ENCODE data around the gene FHIT. TPM values are rescaled to one million over a fixed set of nuclear protein-coding genes. Genes with fewer than 3 reads are reported as not detected.

The FHIT gene
- total and polyA plus RNA-seq, 11 donors, result 4.2 to 26.8 (median 16.5) TPM

GRCh38 chr3:60771766-60772165 is 479.5 kb downstream of the FHIT start:
- Histone ChIP-seq H3K27ac (no peak overlapping the region), H3K9me3 (peaks cover 0 to 9% (median 2%) of the 10 kb centered on the region in 12 donors), H3K27me3 (no peaks in the 10 kb centered on the region), H3K4me1 (no peaks in the 10 kb centered on the region), H3K36me3 (no peaks in the 10 kb centered on the region), H3K4me3 (no peak overlapping the region)
- TF ChIP-seq POLR2A (IDR thresholded peaks at IDR 0.05) (no peak), CTCF (IDR thresholded peaks at IDR 0.05) (no peak)
- ATAC-seq (no peak), DNase-seq (no peak)
- intact Hi-C loops (cut with DNase I), result no loop called here

GRCh38 chr3:60770532-60770931 is 480.7 kb downstream of the FHIT start:
- ATAC-seq, result no peak
- Histone ChIP-seq H3K27me3 (no peaks in the 10 kb centered on the region), H3K27ac (no peak overlapping the region), H3K4me1 (no peaks in the 10 kb centered on the region), H3K4me3 (no peak overlapping the region), H3K36me3 (no peaks in the 10 kb centered on the region), H3K9me3 (peaks cover 0 to 6% (median 1%) of the 10 kb centered on the region in 12 donors)
- TF ChIP-seq POLR2A (IDR thresholded peaks at IDR 0.05) (no peak), CTCF (IDR thresholded peaks at IDR 0.05) (no peak)
- DNase-seq, result no peak
- intact Hi-C loops (cut with DNase I), result no loop called here
- WGBS, 4 donors, result 92 to 96% (median 95%) methylated on average over 1 of the region's 1 CpG

- DNase-seq, result no peak
- Histone ChIP-seq H3K9me3 (no peaks in the 10 kb centered on the region), H3K4me1 (no peaks in the 10 kb centered on the region), H3K4me3 (no peak overlapping the region), H3K27me3 (no peaks in the 10 kb centered on the region), H3K27ac (no peak overlapping the region), H3K36me3 (no peaks in the 10 kb centered on the region)
- ATAC-seq, result no peak
- TF ChIP-seq POLR2A (IDR thresholded peaks at IDR 0.05) (no peak), CTCF (IDR thresholded peaks at IDR 0.05) (no peak)
- WGBS, 4 donors, result 50 to 67% (median 58%) methylated on average over 3 of the region's 3 CpGs
- intact Hi-C loops (cut with DNase I), result no loop called here
These were observed 483.7 kb downstream of the FHIT start for GRCh38 chr3:60767536-60767935.

GRCh38 chr3:60765776-60766175 is 485.5 kb downstream of the FHIT start:
- H3K9me3 ChIP-seq, result no peaks in the 10 kb centered on the region
- H3K4me1 ChIP-seq, result no peaks in the 10 kb centered on the region
- intact Hi-C loops (cut with DNase I), result no loop called here
- ATAC-seq (no peak), DNase-seq (no peak)
- no peaks in the 10 kb centered on the region for H3K36me3 ChIP-seq
- no peaks in the 10 kb centered on the region for H3K27me3 ChIP-seq
- WGBS, 4 donors, result 91 to 98% (median 95%) methylated on average over 3 of the region's 3 CpGs
- H3K27ac ChIP-seq, result no peak overlapping the region
- no peak overlapping the region for H3K4me3 ChIP-seq
- TF ChIP-seq POLR2A (IDR thresholded peaks at IDR 0.05) (no peak), CTCF (IDR thresholded peaks at IDR 0.05) (no peak)
